Brain microvascular endothelial cell (primary cell): ENCODE measurements around the gene ATP5F1D.
A peak's percentile ranks its signal among the peaks of the same experiment; 100 is the strongest.

Experiments used
- DNase-seq: peaks from one replicate; pipeline ENCODE4 v3.0.0-alpha.2; 2020
- H3K27ac ChIP-seq: fragments of 250-450 bp; sonication (Bioruptor Pico); 2 replicates; pipeline ENCODE4 v1.5.1; 2020; ENCODE audit warnings: mild to moderate bottlenecking, moderate library complexity
- H3K27me3 ChIP-seq: fragments of 250-450 bp; sonication (Bioruptor Pico); replicated peaks from 2 replicates; pipeline ENCODE4 v1.5.1; 2020; ENCODE audit warnings: mild to moderate bottlenecking
- H3K36me3 ChIP-seq: fragments of 250-450 bp; sonication (Bioruptor Pico); replicated peaks from 2 replicates; pipeline ENCODE4 v1.5.1; 2020; ENCODE audit warnings: mild to moderate bottlenecking
- H3K4me3 ChIP-seq: 2 replicates; pipeline ENCODE4 v1.5.1; 2011; ENCODE audit warnings: low read depth, mild to moderate bottlenecking, control low read depth, low read length, moderate library complexity
- CTCF ChIP-seq: IDR thresholded peaks from 2 replicates; pipeline ENCODE4 v1.5.1; 2011; ENCODE audit warnings: low read depth, mild to moderate bottlenecking, moderate library complexity, low read length, control low read depth, inconsistent platforms; ENCODE audit errors: missing control alignments
- in situ Hi-C: cut with HindIII; loops from 2 replicates; pipeline ENCODE4 v1.10.0; 2017; ENCODE audit warnings: low sequenced_read_pairs, low pct_ligation_motif_present

The ATP5F1D gene

GRCh38 chr19:1274081-1274851 lies 32.7 kb downstream of the ATP5F1D start:
- in situ Hi-C loops = no loop called here
- H3K27ac ChIP-seq = peak overlapping the region; percentile 94
- TF ChIP-seq CTCF = no peak

GRCh38 chr19:1274852-1275259 lies 33.3 kb downstream of the ATP5F1D start:
- H3K36me3 ChIP-seq = peaks cover 47% of the 10 kb centered on the region
- in situ Hi-C loops = no loop called here
- H3K27ac ChIP-seq = peak overlapping the region; percentile 94
- H3K4me3 ChIP-seq = peak overlapping the region; percentile 43
- no peak for TF ChIP-seq CTCF
- no peak for DNase-seq
- no peaks in the 10 kb centered on the region for H3K27me3 ChIP-seq

More at GRCh38 chr19:1274081-1274851, 32.7 kb downstream of the ATP5F1D start:
- Histone ChIP-seq H3K4me3 (peak overlapping the region; percentile 43), H3K27me3 (no peaks in the 10 kb centered on the region), H3K36me3 (peaks cover 45% of the 10 kb centered on the region)
- DNase-seq = no peak

- H3K27ac ChIP-seq = peak within 1 kb of the TSS; percentile 94
- H3K36me3 ChIP-seq = peaks cover 47% of the 10 kb centered on the region
- no peaks in the 10 kb centered on the region for H3K27me3 ChIP-seq
- H3K4me3 ChIP-seq = peak within 1 kb of the TSS; percentile 72
- no peak for TF ChIP-seq CTCF
- in situ Hi-C loops = no loop called here
- peak; percentile 95 for DNase-seq
Measured at GRCh38 chr19:1275260-1275975, 33.9 kb downstream of the ATP5F1D start, which contains the start of gene FAM174C. TSS of gene FAM174C (plus strand) at chr19:1275530. CDS start at chr19:1275550, 20 bp downstream.

- Histone ChIP-seq H3K4me3 (peak overlapping the region; percentile 72), H3K27me3 (no peaks in the 10 kb centered on the region), H3K27ac (peak overlapping the region; percentile 94), H3K36me3 (peaks cover 43% of the 10 kb centered on the region)
- in situ Hi-C loops = no loop called here
- TF ChIP-seq CTCF = no peak
- DNase-seq = no peak
Measured at GRCh38 chr19:1275976-1276627, 34.6 kb downstream of the ATP5F1D start.

GRCh38 chr19:1276628-1277022 lies 35.1 kb downstream of the ATP5F1D start:
- no peak for DNase-seq
- Histone ChIP-seq H3K27ac (no peak overlapping the region), H3K36me3 (peaks cover 37% of the 10 kb centered on the region), H3K27me3 (no peaks in the 10 kb centered on the region), H3K4me3 (no peak overlapping the region)
- no peak for TF ChIP-seq CTCF
- in situ Hi-C loops = no loop called here
